Mesenchymal stem cell (in vitro differentiated cells and primary cell): ENCODE data around the gene RFWD3.

Experiments
- DNase-seq: peaks from one replicate; pipeline ENCODE4 v3.0.0-alpha.2; 2013
- H2AFZ ChIP-seq: one replicate; pipeline ENCODE4 v1.6.1; 2013; ENCODE audit warnings: low read depth, mild to moderate bottlenecking, control low read depth, inconsistent platforms, low read length, moderate library complexity
- H2AK5ac ChIP-seq: 2 replicates; pipeline ENCODE4 v1.6.1; 2013; ENCODE audit warnings: low read length, moderate library complexity, mild to moderate bottlenecking, inconsistent platforms; ENCODE audit not compliant: severe bottlenecking
- H2BK120ac ChIP-seq: one replicate; pipeline ENCODE4 v1.6.1; 2013; ENCODE audit warnings: low read depth, mild to moderate bottlenecking, inconsistent platforms, low read length, moderate library complexity
- H2BK12ac ChIP-seq, 2 experiments: one replicate each; pipeline ENCODE4 v1.6.1; 2013; ENCODE audit warnings: inconsistent platforms in 2 of 2, low read length in 2 of 2, mild to moderate bottlenecking in 2 of 2, moderate library complexity in 2 of 2, control low read depth in 1 of 2
- H2BK15ac ChIP-seq: one replicate; pipeline ENCODE4 v1.6.1; 2013; ENCODE audit warnings: mild to moderate bottlenecking, low read depth, inconsistent platforms; ENCODE audit not compliant: poor library complexity, severe bottlenecking
- H2BK5ac ChIP-seq: 2 replicates; pipeline ENCODE4 v1.6.1; 2013; ENCODE audit warnings: low read depth, mild to moderate bottlenecking, low read length, control low read depth, inconsistent platforms; ENCODE audit not compliant: poor library complexity, severe bottlenecking
- H3K14ac ChIP-seq, 2 experiments: one replicate each; pipeline ENCODE4 v1.6.1; 2013; ENCODE audit warnings: inconsistent platforms in 2 of 2, low read length in 2 of 2, control low read depth in 1 of 2, mild to moderate bottlenecking in 1 of 2, moderate library complexity in 1 of 2
- H3K18ac ChIP-seq, 2 experiments: one replicate each; pipeline ENCODE4 v1.6.1; 2013; ENCODE audit warnings: inconsistent platforms in 2 of 2, low read length in 2 of 2, control low read depth in 1 of 2, low read depth in 1 of 2, mild to moderate bottlenecking in 1 of 2
- H3K23ac ChIP-seq, 2 experiments: one replicate each; pipeline ENCODE4 v1.6.1; 2013; ENCODE audit warnings: inconsistent platforms in 2 of 2, low read length in 2 of 2, mild to moderate bottlenecking in 2 of 2, moderate library complexity in 2 of 2, control low read depth in 1 of 2
- H3K27ac ChIP-seq: 2 replicates; pipeline ENCODE4 v1.5.1; 2013; ENCODE audit warnings: mild to moderate bottlenecking, moderate library complexity, low read length, control low read depth, inconsistent platforms; ENCODE audit not compliant: poor library complexity, severe bottlenecking
- H3K27me3 ChIP-seq, 2 experiments: 2 replicates each; pipeline versions ENCODE4 v1.6.1 to v1.7.0; 2013; ENCODE audit warnings: low read length in 2 of 2, mild to moderate bottlenecking in 2 of 2, moderate library complexity in 2 of 2, control low read depth in 1 of 2, inconsistent platforms in 1 of 2; ENCODE audit not compliant: control insufficient read depth in 1 of 2, insufficient read depth in 1 of 2
- H3K36me3 ChIP-seq, 2 experiments: 2 replicates each; pipeline versions ENCODE4 v1.6.1 to v1.7.0; 2013; ENCODE audit warnings: low read length in 2 of 2, control low read depth in 1 of 2, inconsistent platforms in 1 of 2, low read depth in 1 of 2, mild to moderate bottlenecking in 1 of 2; ENCODE audit not compliant: insufficient read depth in 2 of 2, control insufficient read depth in 1 of 2
- H3K4ac ChIP-seq, 2 experiments: one replicate each; pipeline ENCODE4 v1.6.1; 2013; ENCODE audit warnings: inconsistent platforms in 2 of 2, low read length in 2 of 2, mild to moderate bottlenecking in 2 of 2, moderate library complexity in 2 of 2, control low read depth in 1 of 2, low read depth in 1 of 2
- H3K4me1 ChIP-seq: 2 replicates; pipeline ENCODE4 v1.6.1; 2013; ENCODE audit warnings: low read depth, low read length, control low read depth; ENCODE audit not compliant: control insufficient read depth, insufficient read depth
- H3K4me2 ChIP-seq: 2 replicates; pipeline ENCODE4 v1.6.1; 2013; ENCODE audit warnings: low read length, mild to moderate bottlenecking, inconsistent platforms; ENCODE audit not compliant: poor library complexity, severe bottlenecking
- H3K4me3 ChIP-seq, 2 experiments: 2 replicates each; pipeline versions ENCODE4 v1.5.1 to v1.7.0; 2013; ENCODE audit warnings: low read length in 2 of 2, mild to moderate bottlenecking in 2 of 2, control low read depth in 1 of 2, low read depth in 1 of 2; ENCODE audit not compliant: insufficient read depth in 1 of 2
- H3K79me1 ChIP-seq: replicated peaks from 2 replicates; pipeline ENCODE4 v1.6.1; 2013; ENCODE audit warnings: mild to moderate bottlenecking, control low read depth, low read length, inconsistent platforms; ENCODE audit not compliant: poor library complexity, severe bottlenecking
- H3K9ac ChIP-seq: 2 replicates; pipeline ENCODE4 v1.7.0; 2013; ENCODE audit warnings: mild to moderate bottlenecking, low read length, moderate library complexity
- H3K9me3 ChIP-seq: 2 replicates; pipeline ENCODE4 v1.7.0; 2013; ENCODE audit warnings: mild to moderate bottlenecking, low read length; ENCODE audit not compliant: control insufficient read depth
- H4K8ac ChIP-seq: one replicate; pipeline ENCODE4 v1.6.1; 2013; ENCODE audit warnings: inconsistent platforms, mild to moderate bottlenecking, low read length, moderate library complexity
- H4K91ac ChIP-seq: one replicate; pipeline ENCODE4 v1.6.1; 2013; ENCODE audit warnings: mild to moderate bottlenecking, low read length, inconsistent platforms
- WGBS: methylation state at CpG from one replicate; pipeline ENCODE4 v1.1.7; 2013; ENCODE audit warnings: mixed read lengths; 5-methylcytosine and 5-hydroxymethylcytosine counted together

The RFWD3 gene

DNA sequence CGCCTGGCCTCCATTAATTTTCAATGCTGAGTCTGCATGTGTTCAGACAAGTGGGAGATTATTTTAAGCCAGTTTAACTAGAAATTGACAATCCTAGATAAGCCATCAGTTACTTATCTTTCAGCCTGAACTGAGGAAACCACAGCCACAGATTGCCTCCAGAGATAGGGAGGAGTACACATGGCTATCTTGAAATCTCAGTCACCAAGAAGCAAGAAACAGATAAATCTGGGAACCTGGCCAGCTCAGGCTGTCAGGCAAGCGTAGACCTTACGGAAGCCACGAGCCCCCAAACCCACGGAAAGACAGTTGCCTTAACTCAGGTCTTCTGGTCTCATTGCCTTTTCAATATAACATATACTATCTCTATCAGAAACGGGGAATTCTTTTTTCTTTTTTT lies 57.7 kb downstream of the RFWD3 start:
- no peak overlapping the region for H2BK15ac ChIP-seq
- no peak overlapping the region for H2BK5ac ChIP-seq
- H4K8ac ChIP-seq: no peak overlapping the region
- no peak overlapping the region for H2AFZ ChIP-seq
- H3K9me3 ChIP-seq: no peaks in the 10 kb centered on the region
- peaks cover 7% of the 10 kb centered on the region for H3K4me1 ChIP-seq
- no peak for DNase-seq
- H3K4me3 ChIP-seq: no peak overlapping the region
- no peak overlapping the region for H3K27ac ChIP-seq
- no peak overlapping the region for H3K14ac ChIP-seq
- no peak overlapping the region for H3K18ac ChIP-seq
- no peak overlapping the region for H3K9ac ChIP-seq
- no peak overlapping the region for H2BK120ac ChIP-seq
- H4K91ac ChIP-seq: no peak overlapping the region
- no peaks in the 10 kb centered on the region for H3K27me3 ChIP-seq
- no peaks in the 10 kb centered on the region for H3K79me1 ChIP-seq
- H3K23ac ChIP-seq: no peak overlapping the region
- H2BK12ac ChIP-seq: no peak overlapping the region
- WGBS: 83% methylated on average over 6 of the region's 6 CpGs
- no peak overlapping the region for H3K4ac ChIP-seq
- H3K36me3 ChIP-seq: no peaks in the 10 kb centered on the region
- H3K4me2 ChIP-seq: no peak overlapping the region
- H2AK5ac ChIP-seq: no peak overlapping the region

DNA sequence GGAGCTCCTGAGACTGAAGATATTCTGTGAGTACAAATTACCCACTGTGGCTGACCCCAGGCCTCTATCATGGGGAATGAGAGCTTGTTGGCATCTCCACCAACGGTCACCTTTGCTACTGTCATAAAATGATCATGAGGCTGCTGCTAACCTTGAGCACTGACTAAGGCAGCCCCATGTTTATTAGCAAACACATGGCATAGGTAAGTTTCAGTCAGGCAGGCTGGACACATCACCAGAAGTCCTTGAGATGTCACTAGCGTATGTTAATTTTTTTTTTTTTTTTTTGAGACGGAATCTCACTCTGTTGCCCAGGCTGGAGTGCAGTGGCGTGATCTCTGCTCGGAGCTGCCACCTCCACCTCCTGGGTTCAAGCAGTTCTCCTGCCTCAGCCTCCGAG lies 58.3 kb downstream of the RFWD3 start:
- no peak overlapping the region for H3K18ac ChIP-seq
- H3K4me1 ChIP-seq: peaks cover 9% of the 10 kb centered on the region
- no peak overlapping the region for H3K23ac ChIP-seq
- H2BK12ac ChIP-seq: no peak overlapping the region
- no peak overlapping the region for H3K4me3 ChIP-seq
- H3K4me2 ChIP-seq: no peak overlapping the region
- H4K91ac ChIP-seq: no peak overlapping the region
- peak overlapping the region; percentile 1 for H2AFZ ChIP-seq
- H3K27ac ChIP-seq: no peak overlapping the region
- 95% methylated on average over 6 of the region's 6 CpGs for WGBS
- peak overlapping the region in 1 of 2 experiments; percentile 24 for H3K4ac ChIP-seq
- H3K9ac ChIP-seq: no peak overlapping the region
- peak overlapping the region; percentile 14 for H4K8ac ChIP-seq
- no peaks in the 10 kb centered on the region for H3K79me1 ChIP-seq
- no peaks in the 10 kb centered on the region for H3K9me3 ChIP-seq
- no peak for DNase-seq
- H2BK15ac ChIP-seq: peak overlapping the region; percentile 44
- H3K36me3 ChIP-seq: no peaks in the 10 kb centered on the region
- no peak overlapping the region for H2BK120ac ChIP-seq
- no peaks in the 10 kb centered on the region for H3K27me3 ChIP-seq
- no peak overlapping the region for H2AK5ac ChIP-seq
- no peak overlapping the region for H2BK5ac ChIP-seq
- no peak overlapping the region for H3K14ac ChIP-seq

DNA sequence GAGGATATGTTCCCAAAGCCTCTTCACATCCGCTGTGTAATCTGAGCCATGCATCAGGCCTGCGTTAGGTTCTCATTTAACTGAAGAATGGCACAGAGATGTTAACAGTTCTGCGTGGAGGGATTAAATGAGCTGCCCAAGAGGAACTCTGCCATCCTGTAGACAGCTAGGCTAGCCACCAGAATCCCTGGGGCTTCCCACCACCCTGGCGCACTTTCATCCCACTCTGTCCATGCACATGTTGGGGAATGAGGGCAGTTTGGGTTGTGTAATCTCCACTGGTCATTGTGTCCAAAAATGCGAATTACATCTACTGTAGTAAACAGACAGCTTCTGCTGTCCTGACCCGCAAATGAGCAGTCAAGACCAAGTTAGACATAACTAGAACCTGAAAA lies 58.7 kb downstream of the RFWD3 start:
- no peak overlapping the region for H4K91ac ChIP-seq
- H3K79me1 ChIP-seq: no peaks in the 10 kb centered on the region
- H2AK5ac ChIP-seq: no peak overlapping the region
- H3K4me3 ChIP-seq: peak overlapping the region in 1 of 2 experiments; percentile 96
- H3K36me3 ChIP-seq: no peaks in the 10 kb centered on the region
- H2BK120ac ChIP-seq: no peak overlapping the region
- DNase-seq: no peak
- H2BK12ac ChIP-seq: peak overlapping the region in 1 of 2 experiments; percentile 0
- peak overlapping the region; percentile 1 for H2AFZ ChIP-seq
- peak overlapping the region; percentile 95 for H3K9ac ChIP-seq
- peaks cover 10% of the 10 kb centered on the region for H3K4me1 ChIP-seq
- H3K27me3 ChIP-seq: no peaks in the 10 kb centered on the region
- peak overlapping the region; percentile 44 for H2BK15ac ChIP-seq
- peak overlapping the region in 1 of 2 experiments; percentile 1 for H3K18ac ChIP-seq
- no peak overlapping the region for H2BK5ac ChIP-seq
- peak overlapping the region in 1 of 2 experiments; percentile 24 for H3K4ac ChIP-seq
- H3K4me2 ChIP-seq: no peak overlapping the region
- no peak overlapping the region for H3K23ac ChIP-seq
- H4K8ac ChIP-seq: no peak overlapping the region
- no peaks in the 10 kb centered on the region for H3K9me3 ChIP-seq
- no peak overlapping the region for H3K27ac ChIP-seq
- no peak overlapping the region for H3K14ac ChIP-seq
- 60% methylated on average over 6 of the region's 6 CpGs for WGBS

DNA sequence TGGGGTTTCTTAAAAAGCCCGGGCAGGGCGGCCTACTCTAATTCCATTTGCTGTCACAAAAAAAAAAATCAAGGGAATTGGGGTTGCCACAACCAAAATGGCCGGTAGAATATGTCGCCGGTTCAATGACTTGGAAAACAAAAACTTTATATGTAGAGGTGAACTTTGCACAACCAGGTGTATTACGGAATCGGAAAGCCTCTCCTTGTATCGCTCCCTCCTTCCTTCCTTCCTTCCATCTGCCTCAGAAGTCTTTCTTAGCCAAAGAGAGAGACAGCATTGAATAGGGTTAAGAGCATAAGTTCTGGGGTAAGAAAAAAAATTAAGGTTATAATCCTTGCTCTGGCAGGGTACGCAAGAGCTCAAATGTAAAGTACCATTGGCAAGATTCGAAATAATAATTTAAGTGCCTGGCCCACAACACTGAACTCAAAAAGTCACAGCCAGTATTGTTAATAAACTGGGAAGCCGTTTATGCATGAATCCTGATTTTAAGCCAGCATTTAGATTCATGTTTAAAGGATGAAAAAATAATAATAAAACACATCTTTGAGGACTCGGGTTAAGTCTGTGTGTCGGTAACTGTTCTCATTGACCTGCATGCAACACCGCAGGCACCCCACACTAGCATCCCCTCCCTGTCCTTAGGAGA lies 59.2 kb downstream of the RFWD3 start:
- H3K9ac ChIP-seq: peak overlapping the region; percentile 95
- H3K36me3 ChIP-seq: no peaks in the 10 kb centered on the region
- H2BK5ac ChIP-seq: no peak overlapping the region
- no peak overlapping the region for H3K4ac ChIP-seq
- H3K79me1 ChIP-seq: no peaks in the 10 kb centered on the region
- H3K27ac ChIP-seq: peak overlapping the region; percentile 75
- no peaks in the 10 kb centered on the region for H3K27me3 ChIP-seq
- H3K18ac ChIP-seq: peak overlapping the region in 1 of 2 experiments; percentile 14
- no peak overlapping the region for H2BK12ac ChIP-seq
- 20% methylated on average over 12 of the region's 14 CpGs for WGBS
- peak overlapping the region; percentile 51 for H3K4me2 ChIP-seq
- H2BK120ac ChIP-seq: no peak overlapping the region
- H2AK5ac ChIP-seq: no peak overlapping the region
- H3K9me3 ChIP-seq: no peaks in the 10 kb centered on the region
- H4K91ac ChIP-seq: no peak overlapping the region
- no peak overlapping the region for H3K23ac ChIP-seq
- peaks cover 13% of the 10 kb centered on the region for H3K4me1 ChIP-seq
- no peak overlapping the region for H2BK15ac ChIP-seq
- H4K8ac ChIP-seq: no peak overlapping the region
- no peak for DNase-seq
- no peak overlapping the region for H2AFZ ChIP-seq
- peak overlapping the region; percentile 82 to 96 for H3K4me3 ChIP-seq
- H3K14ac ChIP-seq: no peak overlapping the region
